A549 (cell line): Measurements from ENCODE around the gene CLDN4. TPM values are rescaled to one million over a fixed set of nuclear protein-coding genes. Genes with fewer than 3 reads are reported as not detected.

Source experiments
- ATAC-seq, 2 experiments: fragments of 200-7000 bp in 1 of 2; fragments of >200 bp in 1 of 2; cut with Nextera tagmentation in 1 of 2; cut with Tn5 transposase in 1 of 2; 3 replicates each; pipeline versions ENCODE4 v1.8.0 to v1.9.1; 2018 to 2020; ENCODE audit warnings: mild to moderate bottlenecking in 1 of 2, moderate library complexity in 1 of 2
- CTCF ChIA-PET: fragments of 300-600 bp; sonication (Branson Sonifier 250); formaldehyde crosslinking; extraction: SDS; loops from one replicate; lab custom pipeline; 2021; ENCODE audit warnings: antibody characterized with exemption, inconsistent platforms; lab: Yijun Ruan, JAX
- POLR2A ChIA-PET: fragments of 350-600 bp; formaldehyde crosslinking; extraction: SDS; loops from one replicate; lab custom pipeline; 2021; ENCODE audit warnings: antibody characterized with exemption, inconsistent platforms; lab: Yijun Ruan, JAX
- DNase-seq, 2 experiments: peaks; one replicate each; pipeline versions ENCODE4 v3.0.0 to v3.0.0-alpha.2; 2011 to 2016; ENCODE audit warnings: low read depth in 1 of 2, low spot score in 1 of 2
- FAIRE-seq: peaks from 2 replicates; lab custom pipeline; 2011; peaks lifted over from hg19 to GRCh38; lab: Jason Lieb, UNC
- H3K27ac ChIP-seq, 2 experiments: fragments of >200 bp; sonication (Bioruptor Twin); formaldehyde crosslinking; 3 replicates each; pipeline ENCODE4 v1.5.1; 2016 to 2017
- H3K4me1 ChIP-seq: fragments of >200 bp; sonication (Bioruptor Twin); formaldehyde crosslinking; 3 replicates; pipeline ENCODE4 v1.6.1; 2016
- H3K4me2 ChIP-seq: fragments of >200 bp; sonication (Bioruptor Twin); formaldehyde crosslinking; 3 replicates; pipeline ENCODE4 v1.6.1; 2016
- H3K4me3 ChIP-seq: fragments of >200 bp; sonication (Bioruptor Twin); formaldehyde crosslinking; 3 replicates; pipeline ENCODE4 v1.5.1; 2016
- H3K9me3 ChIP-seq: fragments of >200 bp; sonication (Bioruptor Twin); formaldehyde crosslinking; 3 replicates; pipeline ENCODE4 v1.6.1; 2016
- CBX8 ChIP-seq: fragments of 200-600 bp; sonication (generic); IDR thresholded peaks from 2 replicates; pipeline ENCODE4 v1.6.1; 2016
- CTCF ChIP-seq: fragments of >200 bp; sonication (Bioruptor Twin); formaldehyde crosslinking; IDR thresholded peaks from 3 replicates; pipeline ENCODE4 v1.5.1; 2016
- EHF ChIP-seq: fragments of 250-450 bp; sonication (Bioruptor Pico); IDR thresholded peaks from 2 replicates; pipeline ENCODE4 v1.5.0; 2020; ENCODE audit warnings: mild to moderate bottlenecking
- HMGXB4 ChIP-seq: fragments of 250-450 bp; sonication (Bioruptor Pico); IDR thresholded peaks from 2 replicates; pipeline ENCODE4 v1.5.0; 2021; ENCODE audit warnings: mild to moderate bottlenecking, moderate library complexity, borderline replicate concordance
- JUNB ChIP-seq: fragments of >200 bp; sonication (Bioruptor Twin); formaldehyde crosslinking; IDR thresholded peaks from 2 replicates; pipeline ENCODE4 v1.6.1; 2016
- MAFK ChIP-seq: fragments of 450-650 bp; IDR thresholded peaks from 2 replicates; pipeline ENCODE4 v1.6.1; 2014; ENCODE audit not compliant: partially characterized antibody
- NPAS2 ChIP-seq: fragments of 250-450 bp; sonication (Bioruptor Pico); IDR thresholded peaks from 2 replicates; pipeline ENCODE4 v1.8.0; 2022; ENCODE audit warnings: mild to moderate bottlenecking, moderate library complexity, borderline replicate concordance
- PBX3 ChIP-seq: IDR thresholded peaks from 2 replicates; pipeline ENCODE4 v1.6.1; 2012
- PHF8 ChIP-seq: fragments of 200-600 bp; sonication (generic); IDR thresholded peaks from 2 replicates; pipeline ENCODE4 v1.6.1; 2016; ENCODE audit warnings: low read depth, mild to moderate bottlenecking, antibody characterized with exemption, moderate library complexity, borderline replicate concordance
- RAD21 ChIP-seq, 2 experiments: fragments of >200 bp in 1 of 2; sonication (Bioruptor Twin) in 1 of 2; formaldehyde crosslinking in 1 of 2; IDR thresholded peaks in 1 of 2; conservative IDR thresholded peaks in 1 of 2; 2 replicates in 1 of 2; 3 replicates in 1 of 2; pipeline ENCODE4 v1.6.1; 2012 to 2018; ENCODE audit warnings: inconsistent platforms in 1 of 2
- RFX5 ChIP-seq: fragments of 450-650 bp; IDR thresholded peaks from 2 replicates; pipeline ENCODE4 v1.7.1; 2014; ENCODE audit warnings: antibody characterized with exemption, mild to moderate bottlenecking, moderate library complexity
- RNF2 ChIP-seq: fragments of 200-600 bp; sonication (generic); IDR thresholded peaks from 2 replicates; pipeline ENCODE4 v1.6.1; 2016; ENCODE audit warnings: low read depth, mild to moderate bottlenecking, antibody characterized with exemption, moderate library complexity, borderline replicate concordance
- SMC3 ChIP-seq: fragments of >200 bp; sonication (Bioruptor Twin); formaldehyde crosslinking; IDR thresholded peaks from 3 replicates; pipeline ENCODE4 v1.6.1; 2018; ENCODE audit warnings: inconsistent platforms
- SREBF2 ChIP-seq: fragments of 450-650 bp; IDR thresholded peaks from 2 replicates; pipeline ENCODE4 v1.6.1; 2014; ENCODE audit warnings: mild to moderate bottlenecking, moderate library complexity
- ZC3H11A ChIP-seq: fragments of 450-650 bp; IDR thresholded peaks from 2 replicates; pipeline ENCODE4 v1.6.1; 2014; ENCODE audit warnings: antibody characterized with exemption, mild to moderate bottlenecking
- ZNF302 ChIP-seq: fragments of 250-450 bp; sonication (Bioruptor Pico); IDR thresholded peaks from 2 replicates; pipeline ENCODE4 v1.9.0; 2021; ENCODE audit warnings: inconsistent platforms, mild to moderate bottlenecking, moderate library complexity
- WGBS: methylation state at CpG from one replicate; pipeline ENCODE4 v1.1.6; 2017; ENCODE audit errors: missing lambda C conversion rate; 5-methylcytosine and 5-hydroxymethylcytosine counted together
- polyA plus RNA-seq, 4 experiments: library from polyadenylated mRNA; depleted of rRNA in 3 of 4; stranded (reverse); fragments of >200 nt; fragmentation: RNase III in 1 of 4; extraction: RNeasy Plus Mini Kit Qiagen cat#74134 plus additional on column Dnase treatment in 1 of 4; gene quantifications; 2 replicates in 3 of 4; 3 replicates in 1 of 4; pipeline ENCODE4 v1.2.3, GENCODE V29; 2011 to 2017
- TF ChIP-seq, protein P1 (sequence below): IDR thresholded peaks from 2 replicates; pipeline ENCODE4 v1.6.1; 2012; ENCODE audit warnings: low read depth, borderline replicate concordance
- TF ChIP-seq, protein P2 (sequence below): fragments of 250-450 bp; sonication (Bioruptor Pico); IDR thresholded peaks from 2 replicates; pipeline ENCODE4 v1.5.0; 2020; ENCODE audit warnings: low read depth, mild to moderate bottlenecking, moderate library complexity

CLDN4 gene
- polyA plus RNA-seq, 2 of the 4 experiments (the other 2 are of a cell fraction) = 1.5 to 2.4 TPM

GRCh38 chr7:73869011-73869798 lies 38.4 kb downstream of the CLDN4 start:
- DNase-seq (no peak), FAIRE-seq (no peak), ATAC-seq (0 out of 6 replicates have a peak, but pooled peaks of 1 of the 2 experiments have one; percentile 8)
- Histone ChIP-seq H3K4me3 (no peak overlapping the region), H3K27ac (peak overlapping the region in 1 of 2 experiments; percentile 58; a peak in 1 of 6 replicates), H3K4me2 (no peak overlapping the region), H3K9me3 (no peaks in the 10 kb centered on the region), H3K4me1 (peaks cover 10% of the 10 kb centered on the region; the same call in 2 of the 3 replicates)
- 61% methylated on average over 12 of the region's 24 CpGs for WGBS
- ChIA-PET CTCF (interaction anchor here (0.9 to 3.5 kb wide), 5 partner anchors 13 to 531 kb away, joined by 4 to 23 read pairs (median 5); no protein-coding TSS in a partner anchor), POLR2A (no interaction called here)
- no peak for TF ChIP-seq SMC3
- peak; percentile 76 for TF ChIP-seq MAFK
- no peak for TF ChIP-seq NPAS2 (CRISPR knock-in tag)
- TF ChIP-seq PBX3 = no peak
- no peak for TF ChIP-seq ZNF302 (CRISPR knock-in tag)
- no peak for TF ChIP-seq RAD21 (conservative IDR thresholded peaks at IDR 0.05 in 1 of 2, IDR thresholded peaks at IDR 0.05 in 1 of 2)

DNA sequence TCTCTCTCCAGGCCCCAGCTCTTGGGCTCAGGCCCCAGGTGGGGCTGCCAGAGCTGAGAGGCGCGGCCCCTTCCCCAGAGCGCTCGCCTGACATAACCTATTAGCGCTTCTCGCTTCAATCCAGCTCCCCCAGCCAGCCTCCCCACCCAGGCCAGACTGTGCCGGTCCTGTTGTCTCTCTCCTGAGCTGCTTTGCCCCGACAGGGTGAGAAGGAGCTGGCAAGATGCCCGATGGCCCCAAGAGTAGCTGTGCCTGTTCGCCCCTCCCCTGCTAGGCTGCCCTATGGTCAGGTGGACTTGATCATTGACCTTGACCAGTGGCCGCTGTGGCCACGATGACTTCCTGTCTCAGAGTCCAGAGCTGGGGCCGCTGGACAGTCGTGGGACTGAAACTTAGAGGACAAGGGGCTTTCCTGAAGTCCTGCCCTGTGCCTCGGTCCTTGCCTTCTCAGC lies 39.3 kb downstream of the CLDN4 start:
- Histone ChIP-seq H3K4me3 (no peak overlapping the region), H3K4me1 (peaks cover 10% of the 10 kb centered on the region; the same call in 2 of the 3 replicates), H3K4me2 (no peak overlapping the region), H3K27ac (peak overlapping the region in 1 of 2 experiments; percentile 58; a peak in 3 of 6 replicates), H3K9me3 (no peaks in the 10 kb centered on the region)
- FAIRE-seq = no peak
- no peak for DNase-seq
- POLR2A ChIA-PET = no interaction called here
- 73% methylated on average over 15 of the region's 15 CpGs for WGBS
- ATAC-seq = no peak; a peak in 2 of 6 replicates
- TF ChIP-seq CBX8 (no peak), SREBF2 (no peak), ZC3H11A (no peak), EHF (CRISPR knock-in tag) (no peak), CTCF (no peak), JUNB (no peak), HMGXB4 (CRISPR knock-in tag) (no peak), RNF2 (no peak), RFX5 (no peak), PHF8 (no peak)
- TF ChIP-seq, protein P1, sequence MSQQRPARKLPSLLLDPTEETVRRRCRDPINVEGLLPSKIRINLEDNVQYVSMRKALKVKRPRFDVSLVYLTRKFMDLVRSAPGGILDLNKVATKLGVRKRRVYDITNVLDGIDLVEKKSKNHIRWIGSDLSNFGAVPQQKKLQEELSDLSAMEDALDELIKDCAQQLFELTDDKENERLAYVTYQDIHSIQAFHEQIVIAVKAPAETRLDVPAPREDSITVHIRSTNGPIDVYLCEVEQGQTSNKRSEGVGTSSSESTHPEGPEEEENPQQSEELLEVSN = no peak
- TF ChIP-seq, protein P2, sequence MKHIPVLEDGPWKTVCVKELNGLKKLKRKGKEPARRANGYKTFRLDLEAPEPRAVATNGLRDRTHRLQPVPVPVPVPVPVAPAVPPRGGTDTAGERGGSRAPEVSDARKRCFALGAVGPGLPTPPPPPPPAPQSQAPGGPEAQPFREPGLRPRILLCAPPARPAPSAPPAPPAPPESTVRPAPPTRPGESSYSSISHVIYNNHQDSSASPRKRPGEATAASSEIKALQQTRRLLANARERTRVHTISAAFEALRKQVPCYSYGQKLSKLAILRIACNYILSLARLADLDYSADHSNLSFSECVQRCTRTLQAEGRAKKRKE (CRISPR knock-in tag) = no peak
- CTCF ChIA-PET = interaction anchor here (0.8 to 3.5 kb wide), 6 partner anchors 11 to 531 kb away, joined by 3 to 23 read pairs (median 5); no protein-coding TSS in a partner anchor
